T-cell (primary cell): ENCODE results near the gene ADGRF5. TPM values are rescaled to one million over a fixed set of nuclear protein-coding genes. Genes with fewer than 3 reads are reported as not detected.
"Not testable (repeated sequence)": the region's sequence is repeated elsewhere in the genome, so short reads cannot be mapped to it uniquely, and the experiment has no call there.

ENCODE experiments used
- ATAC-seq, 4 experiments: fragments of 200-7000 bp in 3 of 4; fragments of 150-1000 bp in 1 of 4; cut with Tn5 transposase; replicated peaks in 1 of 4; 1 replicate in 3 of 4; 2 replicates in 1 of 4; pipeline ENCODE4 v1.10.0; 2021; ENCODE audit warnings: moderate library complexity in 3 of 4, mild to moderate bottlenecking in 2 of 4, moderate number of reproducible peaks in 1 of 4
- CTCF ChIA-PET, 2 donors: fragments of 300-600 bp; sonication (Branson Sonifier 250); formaldehyde crosslinking; loops; one replicate each; lab custom pipeline; 2022; ENCODE audit warnings: antibody characterized with exemption in 2 of 2; lab: Charles Lee
- POLR2A ChIA-PET, 2 donors: fragments of 300-600 bp; sonication (Branson Sonifier 250); formaldehyde crosslinking; loops; one replicate each; lab custom pipeline; 2022; ENCODE audit warnings: antibody characterized with exemption in 2 of 2; lab: Charles Lee
- DNase-seq, 35 experiments: peaks; one replicate each; pipeline versions ENCODE4 v3.0.0 to v3.0.0-alpha.2; 2013 to 2023
- H3K27ac ChIP-seq: one replicate; pipeline ENCODE4 v1.5.1; 2013; ENCODE audit warnings: low read length
- H3K27me3 ChIP-seq, 2 experiments: replicated peaks in 1 of 2; 1 replicate in 1 of 2; 2 replicates in 1 of 2; pipeline versions ENCODE4 v1.6.1 to v1.7.0; 2013; ENCODE audit warnings: low read length in 1 of 2, mixed read lengths in 1 of 2; ENCODE audit not compliant: control insufficient read depth in 2 of 2, insufficient read depth in 2 of 2; ENCODE audit errors: extremely low read depth in 1 of 2
- H3K36me3 ChIP-seq, 2 donors: 1 replicate in 1 of 2; 2 replicates in 1 of 2; pipeline versions ENCODE4 v1.6.1 to v1.7.0; 2013; ENCODE audit warnings: low read length in 1 of 2; ENCODE audit not compliant: control insufficient read depth in 2 of 2, insufficient read depth in 1 of 2; ENCODE audit errors: extremely low read depth in 1 of 2
- H3K4me1 ChIP-seq, 2 experiments: 1 replicate in 1 of 2; 2 replicates in 1 of 2; pipeline versions ENCODE4 v1.6.1 to v1.7.0; 2013; ENCODE audit warnings: low read length in 2 of 2, mixed read lengths in 1 of 2; ENCODE audit not compliant: insufficient read depth in 2 of 2, control insufficient read depth in 1 of 2; ENCODE audit errors: extremely low read depth in 1 of 2
- H3K4me3 ChIP-seq, 2 donors: 1 replicate in 1 of 2; 2 replicates in 1 of 2; pipeline versions ENCODE4 v1.5.1 to v1.7.0; 2013; ENCODE audit warnings: mild to moderate bottlenecking in 2 of 2, low read length in 1 of 2, moderate library complexity in 1 of 2; ENCODE audit not compliant: control insufficient read depth in 1 of 2; ENCODE audit errors: extremely low read depth in 1 of 2
- H3K9me3 ChIP-seq: 2 replicates; pipeline ENCODE4 v1.7.0; 2013
- H3K27ac Mint-ChIP-seq, 2 donors: one replicate each; pipeline ENCODE4 v1.8.0; 2020 to 2021; ENCODE audit warnings: mild to moderate bottlenecking in 2 of 2, mixed read lengths in 2 of 2
- H3K27me3 Mint-ChIP-seq, 2 donors: one replicate each; pipeline ENCODE4 v1.8.0; 2021 to 2022; ENCODE audit warnings: mixed read lengths in 2 of 2
- H3K36me3 Mint-ChIP-seq: one replicate; pipeline ENCODE4 v1.8.0; 2021; ENCODE audit warnings: mixed read lengths
- H3K4me1 Mint-ChIP-seq, 3 donors: one replicate each; pipeline ENCODE4 v1.8.0; 2020 to 2022; ENCODE audit warnings: mixed read lengths in 3 of 3, mild to moderate bottlenecking in 1 of 3
- H3K4me3 Mint-ChIP-seq, 3 donors: one replicate each; pipeline ENCODE4 v1.8.0; 2020 to 2022; ENCODE audit warnings: mild to moderate bottlenecking in 3 of 3, mixed read lengths in 3 of 3, moderate library complexity in 3 of 3
- H3K9me3 Mint-ChIP-seq, 3 donors: one replicate each; pipeline ENCODE4 v1.8.0; 2020 to 2022; ENCODE audit warnings: mixed read lengths in 3 of 3
- WGBS: methylation state at CpG from one replicate; pipeline ENCODE4 v1.1.5; 2013; ENCODE audit warnings: missing lambda C conversion rate; ENCODE audit not compliant: insufficient coverage; 5-methylcytosine and 5-hydroxymethylcytosine counted together
- total RNA-seq, 35 experiments: library from RNA in 6 of 35; stranded (reverse) in 6 of 35; fragments of 120-200 nt in 1 of 35; gene quantifications; one replicate each; pipeline versions ENCODE4 v1.2.1 to v1.2.4 and lab custom pipeline; 2013 to 2026

Gene ADGRF5
- total RNA-seq, 5 donors from 2014 or later (not counting 1 experiment from before 2014, with no cell fraction given), result 0.07 to 0.32 (median 0.22) TPM; not detected in 2

DNA sequence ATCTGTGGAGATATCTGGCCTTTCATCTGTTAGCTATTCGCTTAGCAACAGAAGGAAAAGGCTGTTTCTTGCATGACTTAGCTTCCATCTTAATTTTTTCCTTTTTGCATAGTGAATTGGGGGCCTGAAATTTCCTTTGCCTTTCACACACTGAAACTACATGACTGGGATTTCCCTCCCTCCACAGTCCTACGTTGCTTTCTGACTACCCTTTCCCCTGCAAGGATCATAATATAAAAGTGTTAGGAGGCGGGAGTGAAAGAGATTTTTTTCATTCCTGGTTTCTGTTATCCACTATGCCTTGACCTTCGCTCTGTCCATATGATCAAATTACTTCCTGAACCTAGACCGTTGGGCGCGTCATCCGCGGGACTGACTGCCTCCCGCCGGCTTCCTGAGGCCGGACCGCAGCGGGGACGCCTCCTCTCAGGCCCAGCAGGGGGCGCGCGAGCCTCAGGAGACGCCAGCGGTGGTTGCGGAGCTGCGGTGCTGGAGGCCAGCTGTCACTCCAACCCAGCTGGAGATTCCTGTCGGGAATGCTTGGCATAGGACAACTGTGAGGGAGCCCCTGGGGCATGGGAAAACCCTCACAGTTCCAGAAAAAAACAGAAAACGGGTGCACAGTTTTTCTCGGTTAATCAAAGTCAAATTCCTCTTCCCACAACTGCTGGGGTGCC lies 72.9 kb downstream of the ADGRF5 start:
- H3K4me1 Mint-ChIP-seq, result peaks cover 0 to 8% (median 8%) of the 10 kb centered on the region in 3 donors
- peaks cover 24 to 32% of the 10 kb centered on the region in 2 donors for H3K27me3 Mint-ChIP-seq
- H3K9me3 Mint-ChIP-seq, result no peaks in the 10 kb centered on the region
- ATAC-seq (peak; percentile 29 to 70 (median 62)), DNase-seq (peak in 32 of 35 experiments; percentile 4 to 62 (median 34))
- ChIA-PET POLR2A (no interaction called here), CTCF (no interaction called here)
- Histone ChIP-seq H3K9me3 (no peaks in the 10 kb centered on the region), H3K4me1 (peaks cover 0 to 2% of the 10 kb centered on the region in 2 experiments), H3K27ac (no peak overlapping the region), H3K36me3 (no peaks in the 10 kb centered on the region), H3K27me3 (peaks cover 0 to 8% of the 10 kb centered on the region in 2 experiments), H3K4me3 (no peak overlapping the region)
- H3K36me3 Mint-ChIP-seq, result no peaks in the 10 kb centered on the region
- H3K4me3 Mint-ChIP-seq, result peak overlapping the region in 2 of 3 donors; percentile 18 to 34
- WGBS, result 13% methylated on average over 23 of the region's 25 CpGs
- H3K27ac Mint-ChIP-seq, result no peak overlapping the region

DNA sequence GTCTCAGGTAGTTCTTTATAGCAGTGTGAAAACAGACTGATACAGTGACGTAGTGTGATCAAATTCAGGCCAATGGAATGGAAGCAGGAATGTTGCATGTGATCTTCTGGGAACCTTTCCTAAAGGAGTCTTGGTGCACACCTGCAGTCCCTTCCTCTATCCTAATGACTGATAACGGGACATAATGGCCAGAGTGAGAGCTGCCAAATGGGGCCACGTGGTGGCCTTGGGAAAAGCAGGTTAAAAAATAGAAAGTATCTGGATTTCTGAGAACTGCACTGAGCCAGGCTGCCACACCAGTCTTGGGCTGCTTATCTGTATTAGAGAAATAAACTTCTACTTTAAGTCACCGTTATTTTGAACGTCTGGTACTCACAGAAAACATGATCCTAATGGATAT lies 76.6 kb downstream of the ADGRF5 start:
- H3K36me3 ChIP-seq, result no peaks in the 10 kb centered on the region
- CTCF ChIA-PET, result no interaction called here
- H3K4me1 ChIP-seq, result peaks cover 0 to 2% of the 10 kb centered on the region in 2 experiments
- no peak overlapping the region for H3K4me3 Mint-ChIP-seq
- WGBS, result no CpG with 5 or more reads among the region's 5 CpGs
- no peaks in the 10 kb centered on the region for H3K9me3 ChIP-seq
- peaks cover 0 to 8% (median 8%) of the 10 kb centered on the region in 3 donors for H3K4me1 Mint-ChIP-seq
- DNase-seq (no peak), ATAC-seq (no peak)
- peaks cover 6 to 28% (median 20%) of the 10 kb centered on the region in 3 donors for H3K9me3 Mint-ChIP-seq
- no peak overlapping the region for H3K27ac Mint-ChIP-seq
- H3K4me3 ChIP-seq, result no peak overlapping the region
- H3K27me3 Mint-ChIP-seq, result peaks cover 18 to 29% of the 10 kb centered on the region in 2 donors
- POLR2A ChIA-PET, result no interaction called here
- H3K36me3 Mint-ChIP-seq, result no peaks in the 10 kb centered on the region
- H3K27ac ChIP-seq, result no peak overlapping the region
- H3K27me3 ChIP-seq, result peaks cover 0 to 8% of the 10 kb centered on the region in 2 experiments

DNA sequence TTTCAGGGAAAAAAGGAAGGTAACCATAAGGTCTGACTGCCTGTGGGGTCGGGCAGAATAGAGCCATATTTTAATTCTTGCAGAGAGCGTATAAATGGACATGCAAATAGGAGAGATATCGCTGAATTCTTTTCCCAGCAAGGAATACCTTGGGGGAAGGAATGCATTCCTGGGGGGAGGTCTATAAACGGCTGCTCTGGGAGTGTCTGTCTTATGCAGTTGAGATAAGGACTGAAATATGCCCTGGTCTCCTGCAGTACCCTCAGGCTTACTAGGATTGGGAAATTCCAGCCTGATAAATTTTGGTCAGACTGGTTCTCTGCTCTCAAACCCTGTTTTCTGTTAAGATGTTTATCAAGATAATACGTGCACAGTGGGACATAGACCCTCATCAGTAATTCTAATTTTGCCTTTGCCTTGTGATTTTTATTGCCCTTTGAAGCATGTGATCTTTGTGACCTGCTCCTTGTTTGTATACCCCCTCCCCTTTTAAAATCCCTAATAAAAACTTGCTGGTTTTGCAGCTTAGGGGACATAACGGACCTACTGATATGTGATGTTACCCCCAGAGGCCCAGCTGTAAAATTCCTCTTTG lies 79.4 kb downstream of the ADGRF5 start:
- H3K4me3 ChIP-seq, H3K27ac Mint-ChIP-seq, DNase-seq, H3K4me3 Mint-ChIP-seq, H3K36me3 ChIP-seq, H3K27me3 ChIP-seq, H3K4me1 Mint-ChIP-seq, ATAC-seq, H3K36me3 Mint-ChIP-seq, POLR2A ChIA-PET, CTCF ChIA-PET, H3K27ac ChIP-seq, H3K9me3 ChIP-seq, H3K4me1 ChIP-seq: not testable (repeated sequence)
- WGBS, result 72% methylated on average over 3 of the region's 6 CpGs
- Mint-ChIP-seq H3K27me3 (peaks cover 0 to 17% of the 10 kb centered on the region in 2 donors), H3K9me3 (peaks cover 6 to 28% (median 20%) of the 10 kb centered on the region in 3 donors)

DNA sequence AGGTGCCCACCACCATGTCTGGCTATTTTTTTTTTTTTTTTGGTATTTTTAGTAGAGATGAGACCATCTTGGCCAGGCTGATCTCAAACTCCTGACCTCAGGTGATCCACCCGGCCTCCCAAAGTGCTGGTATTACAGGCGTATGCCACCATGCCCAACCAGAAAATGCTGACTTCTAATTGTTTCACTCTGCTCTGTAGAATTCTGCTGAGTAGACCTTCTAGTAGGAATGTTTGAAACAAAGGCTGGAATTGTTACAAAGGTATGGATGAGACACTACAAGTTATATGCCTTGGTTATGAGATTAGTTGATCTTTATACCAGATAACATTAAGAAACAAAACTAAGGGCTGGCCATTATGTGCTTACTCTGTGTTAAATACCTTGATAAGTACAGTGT lies 83.7 kb downstream of the ADGRF5 start:
- ChIA-PET CTCF (no interaction called here), POLR2A (no interaction called here)
- WGBS, result no CpG with 5 or more reads among the region's 2 CpGs
- Mint-ChIP-seq H3K27me3 (peaks cover 0 to 4% of the 10 kb centered on the region in 2 donors), H3K4me3 (no peak overlapping the region), H3K4me1 (no peaks in the 10 kb centered on the region), H3K9me3 (peaks cover 4 to 26% (median 19%) of the 10 kb centered on the region in 3 donors), H3K27ac (no peak overlapping the region), H3K36me3 (no peaks in the 10 kb centered on the region)
- H3K27me3 ChIP-seq, result no peaks in the 10 kb centered on the region
- no peaks in the 10 kb centered on the region for H3K4me1 ChIP-seq
- H3K4me3 ChIP-seq, result no peak overlapping the region
- DNase-seq (no peak), ATAC-seq (no peak)
- H3K27ac ChIP-seq, result no peak overlapping the region
- no peaks in the 10 kb centered on the region for H3K9me3 ChIP-seq
- no peaks in the 10 kb centered on the region for H3K36me3 ChIP-seq

DNA sequence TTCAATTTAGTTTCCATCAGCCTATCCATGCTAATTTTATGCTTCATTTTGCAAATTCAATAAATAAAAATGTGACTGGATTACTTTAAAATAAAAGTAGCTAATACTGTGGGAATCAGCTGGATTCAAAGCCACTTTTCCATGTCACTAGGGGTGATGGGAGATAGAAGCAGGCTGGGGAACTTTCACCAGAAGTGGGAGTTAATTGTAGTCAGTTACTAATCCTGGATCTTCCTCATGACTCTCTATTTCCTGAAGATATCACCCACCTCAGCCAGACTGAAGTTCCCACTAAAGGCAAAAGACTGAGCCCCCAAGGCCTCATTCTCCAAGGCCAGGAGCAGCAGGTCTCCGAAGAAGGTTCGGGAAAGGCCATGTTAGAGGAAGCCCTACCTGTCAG lies 86.7 kb downstream of the ADGRF5 start:
- H3K27me3 Mint-ChIP-seq, CTCF ChIA-PET, H3K36me3 Mint-ChIP-seq, H3K27ac Mint-ChIP-seq, POLR2A ChIA-PET, H3K27ac ChIP-seq, H3K4me3 Mint-ChIP-seq, H3K4me1 ChIP-seq, H3K9me3 Mint-ChIP-seq, DNase-seq, H3K4me3 ChIP-seq, H3K36me3 ChIP-seq, H3K4me1 Mint-ChIP-seq, H3K27me3 ChIP-seq, ATAC-seq, H3K9me3 ChIP-seq: not testable (repeated sequence)
- WGBS, result 100% methylated on average over 2 of the region's 2 CpGs

DNA sequence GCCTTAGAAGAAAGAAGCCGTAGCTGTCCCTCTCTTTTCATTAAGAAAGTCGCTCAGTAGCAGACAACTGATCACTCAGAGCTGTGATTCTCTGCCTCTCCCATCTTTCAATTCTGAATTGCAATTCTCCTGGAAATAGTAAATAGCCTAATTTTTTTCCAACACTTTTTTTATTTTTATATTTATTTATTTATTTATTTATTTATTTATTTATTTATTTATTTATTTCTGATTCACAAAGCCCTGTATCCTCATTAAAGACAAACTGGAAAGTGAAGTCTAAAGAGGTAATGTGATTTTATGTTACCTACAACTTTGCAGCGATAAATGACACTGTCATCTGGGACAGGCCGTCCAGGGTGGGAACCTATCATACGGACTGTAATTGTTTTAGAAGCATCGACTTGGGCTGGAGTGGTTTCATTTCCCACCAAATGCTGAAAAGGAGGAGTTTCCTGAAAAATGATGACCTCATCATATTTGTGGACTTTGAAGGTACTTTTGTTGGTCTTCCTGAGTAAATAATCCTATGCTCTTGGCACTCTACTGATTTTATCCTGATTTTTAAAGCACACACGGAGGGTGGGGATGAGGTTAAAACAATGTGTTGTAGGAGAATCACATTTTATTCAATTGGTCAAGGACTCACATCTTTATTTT lies 87.4 kb downstream of the ADGRF5 start:
- WGBS, result 92% methylated on average over 2 of the region's 7 CpGs
- H3K4me3 ChIP-seq, ATAC-seq, H3K4me1 ChIP-seq, H3K9me3 ChIP-seq, H3K9me3 Mint-ChIP-seq, H3K27ac Mint-ChIP-seq, H3K27ac ChIP-seq, H3K27me3 Mint-ChIP-seq, CTCF ChIA-PET, H3K27me3 ChIP-seq, H3K4me3 Mint-ChIP-seq, H3K36me3 ChIP-seq, H3K4me1 Mint-ChIP-seq, DNase-seq, H3K36me3 Mint-ChIP-seq: not testable (repeated sequence)
- POLR2A ChIA-PET, result interaction anchor here (0.6 to 0.7 kb wide), 2 partner anchors 13 to 223 kb away, joined by 3 to 4 read pairs; no protein-coding TSS in a partner anchor
